Measurements from ENCODE around the gene DNAJB8.
A peak's percentile ranks its signal among the peaks of the same experiment; 100 is the strongest.

DNAJB8 gene

GRCh38 chr3:128447561-128448013 is 19.1 kb downstream of the DNAJB8 start:
- peak; percentile 60 to 74 (median 66) for DNase-seq (ENCODE audit: low read depth in 2 of 3, low spot score in 1 of 3)

- no peak for DNase-seq (ENCODE audit: low read depth in 2 of 3, low spot score in 1 of 3)
Observed at GRCh38 chr3:128446821-128447220, 19.9 kb downstream of the DNAJB8 start.

DNA sequence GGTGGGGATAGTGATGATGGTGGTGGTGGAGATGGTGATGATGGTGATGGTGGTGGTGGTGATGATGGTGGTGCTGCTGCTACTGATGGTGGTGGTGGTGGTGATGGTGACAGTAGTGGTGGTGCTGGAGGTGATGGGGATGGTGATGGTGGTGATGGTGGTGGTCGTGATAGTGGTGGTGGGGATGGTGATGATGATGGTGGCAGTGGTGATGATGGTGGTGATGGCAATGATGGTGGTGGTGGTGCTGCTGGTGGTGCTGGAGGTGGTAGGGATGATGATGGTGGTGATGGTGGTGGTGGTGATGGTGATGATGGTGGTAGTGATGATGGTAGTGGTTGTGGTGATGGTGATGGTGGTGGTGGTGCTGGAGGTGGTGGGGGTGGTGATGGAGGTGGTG is 21.3 kb downstream of the DNAJB8 start:
- DNase-seq (ENCODE audit: low read depth in 2 of 3, low spot score in 1 of 3): no peak

- DNase-seq (ENCODE audit: low read depth in 2 of 3, low spot score in 1 of 3): no peak
Observed at GRCh38 chr3:128443771-128444170, 22.9 kb downstream of the DNAJB8 start.

GRCh38 chr3:128442949-128443348 is 23.7 kb downstream of the DNAJB8 start:
- no peak for DNase-seq (ENCODE audit: low read depth in 2 of 3, low spot score in 1 of 3)

- DNase-seq (ENCODE audit: low read depth in 2 of 3, low spot score in 1 of 3): no peak
Observed at GRCh38 chr3:128442070-128442469, 24.6 kb downstream of the DNAJB8 start.

- DNase-seq (ENCODE audit: low read depth in 2 of 3, low spot score in 1 of 3): no peak
Observed at GRCh38 chr3:128439226-128439625, 27.5 kb downstream of the DNAJB8 start.

DNA sequence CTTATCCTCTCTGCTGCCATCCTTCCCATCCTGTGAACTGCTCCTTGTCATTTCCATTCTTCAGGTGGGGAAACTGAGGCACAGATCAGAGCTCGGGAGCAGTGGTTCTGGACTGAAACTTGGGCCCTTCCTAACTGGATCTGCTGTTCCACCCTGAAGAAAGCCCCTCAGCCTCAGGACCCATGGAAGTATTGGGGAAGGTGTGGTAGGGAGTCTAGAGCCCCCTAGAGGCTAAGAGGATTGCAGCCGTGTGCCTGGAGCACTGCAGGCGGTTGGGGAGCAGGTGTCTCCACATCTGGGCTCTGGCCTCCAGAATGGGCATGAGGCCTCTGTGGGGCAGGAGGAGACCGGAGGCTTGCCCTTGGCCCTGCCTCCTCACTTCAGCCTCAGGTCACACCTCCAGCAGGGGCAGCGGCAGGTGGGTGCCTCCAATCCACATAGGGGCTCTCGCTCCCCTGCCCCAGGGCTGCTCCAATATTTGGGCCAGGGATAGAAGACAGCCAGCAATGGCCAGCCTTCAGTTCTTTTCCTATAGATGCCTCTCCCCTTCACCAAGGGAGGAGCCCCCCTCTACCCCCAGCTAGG is 28.1 kb downstream of the DNAJB8 start:
- DNase-seq (ENCODE audit: low read depth in 2 of 3, low spot score in 1 of 3): no peak

DNA sequence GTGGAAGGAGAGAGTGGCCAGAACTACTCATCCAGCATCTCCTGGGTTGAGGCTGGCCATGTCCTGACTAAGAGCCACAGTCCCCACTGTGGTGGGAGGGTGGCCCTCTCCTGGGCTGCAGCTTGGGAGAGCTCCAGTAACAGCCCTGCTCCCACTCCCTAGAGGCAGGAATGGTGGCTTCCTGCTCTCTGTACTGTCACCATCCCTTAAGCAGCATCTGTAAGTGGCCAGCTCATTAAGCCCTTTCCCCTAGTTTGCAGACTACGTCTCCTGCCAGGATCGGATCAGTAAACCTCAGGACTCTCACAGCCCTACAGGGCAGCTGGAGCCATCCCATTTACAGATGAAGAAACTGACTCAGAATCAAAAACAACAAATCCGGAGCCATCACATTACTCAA is 30.5 kb downstream of the DNAJB8 start:
- DNase-seq (ENCODE audit: low read depth in 2 of 3, low spot score in 1 of 3): no peak

- DNase-seq (ENCODE audit: low read depth in 2 of 3, low spot score in 1 of 3): no peak
Observed at GRCh38 chr3:128435561-128435960, 31.1 kb downstream of the DNAJB8 start.

DNA sequence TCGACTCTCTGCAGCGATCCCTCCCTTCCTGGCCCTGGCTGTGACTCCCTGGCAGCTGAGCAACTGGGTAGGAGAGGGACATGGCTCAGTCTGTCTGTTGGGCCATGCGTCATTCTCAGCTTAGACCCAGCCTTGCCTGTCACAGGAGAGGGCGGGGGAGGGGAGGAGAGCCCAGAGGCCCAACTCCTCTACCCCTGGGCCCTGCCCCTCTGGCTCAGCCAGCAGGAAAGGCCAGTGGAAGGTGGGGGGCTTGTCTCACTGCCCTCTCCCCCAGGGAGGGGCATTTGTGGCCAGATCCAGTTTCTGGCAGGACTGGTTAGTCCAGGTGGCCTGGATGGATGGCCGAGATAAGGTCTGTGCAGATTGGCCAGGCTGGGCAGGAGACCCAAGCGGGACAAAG is 31.6 kb downstream of the DNAJB8 start:
- DNase-seq (ENCODE audit: low read depth in 2 of 3, low spot score in 1 of 3): no peak

DNA sequence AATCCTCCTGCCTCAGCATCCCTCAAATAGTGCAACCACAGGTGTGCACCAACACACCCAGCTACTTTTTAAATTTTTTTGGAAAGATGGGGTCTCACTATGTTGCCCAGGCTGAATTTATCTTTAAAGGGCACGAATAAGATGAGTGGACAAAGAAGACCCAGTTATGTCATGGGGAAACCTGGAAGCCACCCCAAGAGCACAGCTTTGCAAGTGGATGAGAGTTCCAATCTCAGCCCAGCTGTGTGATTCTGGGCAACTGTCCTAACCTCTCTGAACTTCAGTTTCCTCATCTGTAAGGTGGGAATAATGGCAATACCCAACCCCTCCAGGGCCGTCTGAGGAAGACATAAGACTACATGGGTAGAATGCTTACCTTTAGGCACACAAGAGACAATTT is 32.2 kb downstream of the DNAJB8 start:
- no peak for DNase-seq (ENCODE audit: low read depth in 2 of 3, low spot score in 1 of 3)

GRCh38 chr3:128433837-128434165 is 32.9 kb downstream of the DNAJB8 start:
- DNase-seq (ENCODE audit: low read depth in 2 of 3, low spot score in 1 of 3): no peak

DNA sequence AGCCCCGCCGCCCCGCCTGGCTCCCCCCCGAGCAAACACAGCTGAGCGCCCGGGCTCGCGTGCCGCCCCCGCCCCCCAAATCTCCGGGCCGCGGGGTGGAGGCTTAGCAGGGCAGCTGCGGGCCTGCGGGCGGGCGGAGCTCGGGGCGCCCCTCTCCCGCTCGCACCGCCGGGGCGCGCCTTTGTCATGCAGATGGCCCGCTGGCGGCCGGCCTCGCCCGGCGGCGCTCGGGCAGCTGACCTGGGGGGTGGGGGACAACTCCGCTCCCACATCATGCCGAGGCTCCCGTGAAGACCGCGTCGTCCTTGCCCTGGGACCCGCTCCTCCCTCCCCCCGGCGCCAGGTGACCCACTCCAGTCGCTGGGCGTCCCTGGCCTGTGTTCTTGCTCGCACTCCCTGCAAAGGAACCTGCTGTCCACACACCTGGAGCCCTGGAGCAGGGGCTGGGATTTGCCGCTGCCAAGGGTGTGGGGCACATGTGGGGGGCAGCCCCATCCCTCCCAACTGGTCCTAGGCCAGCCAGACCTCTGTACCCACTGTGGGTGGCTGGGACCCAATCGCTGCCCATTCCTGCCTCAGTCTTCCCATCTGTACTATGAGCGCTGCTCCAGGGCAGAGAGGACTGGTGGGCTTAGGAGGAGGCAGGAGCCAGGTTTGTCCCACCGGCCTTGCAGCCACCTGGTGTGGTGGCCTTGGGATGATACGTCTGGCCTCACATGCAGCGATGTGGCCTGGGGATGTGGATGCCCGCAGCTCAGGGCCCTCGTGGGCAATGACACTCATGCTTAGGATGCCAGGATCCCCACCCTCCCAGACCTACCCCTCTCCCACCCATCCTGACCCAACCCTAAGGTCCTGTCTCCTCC is 33.5 kb downstream of the DNAJB8 start:
- no peak for DNase-seq (ENCODE audit: low read depth in 2 of 3, low spot score in 1 of 3)

- DNase-seq (ENCODE audit: low read depth in 2 of 3, low spot score in 1 of 3): no peak
Observed at GRCh38 chr3:128432301-128432970, 34.3 kb downstream of the DNAJB8 start.

DNA sequence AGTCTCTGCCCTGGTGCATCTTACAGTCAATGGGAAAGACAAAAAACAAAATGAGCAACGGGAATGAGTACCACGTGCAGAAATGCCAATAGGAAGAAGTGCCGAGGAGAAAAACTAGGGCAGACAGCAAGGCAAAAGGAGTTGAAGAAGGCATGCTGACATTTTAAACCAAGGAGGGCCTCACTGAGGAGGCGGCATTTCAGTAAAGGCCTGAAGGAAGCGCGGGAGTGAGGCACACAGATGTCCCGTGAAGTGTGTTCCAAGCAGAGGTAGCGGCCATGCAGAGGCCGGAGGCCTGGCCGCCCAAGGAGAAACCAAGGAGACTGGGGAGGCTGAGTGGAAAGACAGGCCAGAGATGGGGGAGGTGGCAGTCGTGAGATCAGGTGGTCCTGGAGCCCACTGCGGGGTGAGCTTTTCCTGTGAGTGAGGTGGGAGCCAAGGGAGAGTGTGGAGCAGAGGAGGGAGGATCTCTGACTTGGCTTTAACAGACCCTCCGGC is 34.8 kb downstream of the DNAJB8 start:
- no peak for DNase-seq (ENCODE audit: low read depth in 2 of 3, low spot score in 1 of 3)

DNA sequence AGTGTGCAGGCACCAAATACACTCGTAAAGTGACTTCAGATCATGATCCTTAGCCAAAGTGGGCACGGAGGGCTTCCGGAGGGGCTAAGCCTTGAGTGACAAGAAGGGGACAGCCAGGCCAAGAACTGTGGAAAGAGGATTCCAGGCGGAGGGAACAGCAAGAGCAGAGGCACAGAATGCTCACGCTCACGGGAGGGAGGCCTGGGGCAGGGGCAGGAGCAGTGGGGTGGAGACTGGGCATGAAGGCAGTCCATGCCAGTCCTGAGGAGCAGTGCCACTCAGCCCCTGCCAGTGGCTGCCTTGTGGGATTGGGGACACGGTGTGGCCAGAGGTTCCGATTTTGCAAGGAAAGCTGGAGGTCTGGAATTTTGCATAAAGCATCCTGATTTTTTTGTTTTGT is 36.0 kb downstream of the DNAJB8 start:
- no peak for DNase-seq (ENCODE audit: low read depth in 2 of 3, low spot score in 1 of 3)

DNA sequence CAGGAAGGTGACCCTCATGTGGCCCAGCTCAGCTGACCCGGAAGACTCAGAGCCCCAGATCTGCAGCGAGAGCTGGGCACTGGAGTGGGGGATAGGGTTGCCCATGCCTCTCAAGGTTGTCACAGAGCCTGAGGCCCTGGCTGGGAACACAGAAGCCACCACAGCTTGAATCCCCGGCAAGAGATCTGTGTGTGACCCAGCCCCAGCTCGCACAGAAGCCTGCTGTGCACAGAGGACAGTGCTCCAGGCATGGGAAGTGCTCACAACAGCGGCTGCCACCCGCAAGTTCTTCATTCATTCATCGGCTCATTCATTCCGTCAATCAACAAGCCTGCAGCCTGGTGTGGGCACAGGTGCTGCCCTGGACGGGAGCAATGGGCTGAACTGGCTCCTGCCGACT is 36.4 kb downstream of the DNAJB8 start:
- no peak for DNase-seq (ENCODE audit: low read depth in 2 of 3, low spot score in 1 of 3)

- DNase-seq (ENCODE audit: low read depth in 2 of 3, low spot score in 1 of 3): no peak
Observed at GRCh38 chr3:128429751-128430150, 36.9 kb downstream of the DNAJB8 start.

DNA sequence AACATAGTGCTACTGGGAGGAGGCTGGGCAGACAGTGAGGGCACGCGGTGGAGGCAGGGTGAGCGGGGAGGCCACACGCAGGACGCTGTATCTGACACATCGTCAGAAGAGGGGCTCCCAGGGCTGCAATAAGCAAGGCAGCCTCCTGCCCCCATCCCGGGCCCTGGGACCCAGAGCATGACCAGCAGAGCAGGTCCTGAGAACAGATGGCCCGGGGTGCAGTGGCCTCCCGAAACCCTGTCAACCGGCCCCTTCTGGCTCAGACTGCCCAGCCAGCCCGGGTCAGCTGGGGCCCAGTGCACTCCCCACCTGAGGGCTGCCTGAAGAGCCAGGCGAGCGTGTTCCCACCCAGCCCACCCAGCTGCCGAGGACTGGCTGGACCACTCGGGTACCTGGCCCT is 37.4 kb downstream of the DNAJB8 start:
- DNase-seq (ENCODE audit: low read depth in 2 of 3, low spot score in 1 of 3): no peak

DNA sequence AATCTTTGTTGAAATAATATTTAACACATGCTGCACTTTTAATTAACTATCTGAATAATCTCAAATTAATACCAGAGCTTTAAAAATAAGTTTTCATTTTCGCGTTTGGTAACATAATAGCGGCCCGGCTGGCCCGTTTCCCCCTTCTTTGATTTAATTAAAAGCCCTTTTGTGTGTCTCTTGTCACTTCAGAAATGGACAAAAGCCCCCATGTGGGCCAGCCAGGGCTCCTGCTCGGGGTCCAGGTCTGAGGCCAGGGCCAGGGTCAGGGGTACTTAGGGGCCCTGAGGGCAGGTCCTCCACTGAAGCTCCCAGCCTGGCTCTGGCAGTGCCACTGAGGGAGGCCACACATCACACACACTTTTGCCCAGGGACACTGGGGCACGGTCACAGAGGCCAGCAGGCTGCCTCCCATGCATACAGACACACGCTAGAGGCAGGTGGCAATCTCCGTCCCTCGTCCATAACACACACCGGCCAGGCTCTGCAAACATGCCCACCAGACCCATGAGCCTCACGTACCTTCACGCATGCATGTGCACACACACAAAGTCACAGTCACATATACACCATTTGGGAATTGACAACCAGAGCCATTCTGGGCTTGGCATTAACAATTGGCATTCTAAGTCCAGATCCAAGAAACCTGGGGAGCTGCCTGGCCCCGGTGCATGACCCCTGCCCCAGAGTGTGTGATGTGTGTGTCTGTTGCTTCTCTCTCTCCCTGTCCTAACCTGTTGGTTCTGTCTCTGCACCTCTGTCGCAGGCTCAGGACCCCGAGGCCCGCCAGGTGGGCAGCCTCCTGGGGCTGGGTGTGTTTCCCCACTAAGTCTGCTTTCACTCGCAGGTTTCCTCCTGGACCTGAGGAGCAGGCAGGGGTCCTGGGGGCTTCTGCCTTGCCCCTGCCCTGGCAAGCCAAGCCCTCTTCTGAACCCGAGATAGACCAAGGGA is 38.5 kb downstream of the DNAJB8 start:
- DNase-seq (ENCODE audit: low read depth in 2 of 3, low spot score in 1 of 3): no peak
